NCI-H2196 treated with DMSO at 0.1 percent for 48 hours (cell line): ENCODE measurements around the gene AP5B1.
"Not testable (repeated sequence)": the region's sequence is repeated elsewhere in the genome, so short reads cannot be mapped to it uniquely, and the experiment has no call there.

ENCODE experiments used
- DNase-seq: peaks from one replicate; lab custom pipeline; 2025; ENCODE audit not compliant: unreplicated experiment; lab: John Stamatoyannopoulos, UW

Gene AP5B1

GRCh38 chr11:65767806-65768205 is 13.0 kb downstream of the AP5B1 start:
- not testable (repeated sequence) for DNase-seq

DNA sequence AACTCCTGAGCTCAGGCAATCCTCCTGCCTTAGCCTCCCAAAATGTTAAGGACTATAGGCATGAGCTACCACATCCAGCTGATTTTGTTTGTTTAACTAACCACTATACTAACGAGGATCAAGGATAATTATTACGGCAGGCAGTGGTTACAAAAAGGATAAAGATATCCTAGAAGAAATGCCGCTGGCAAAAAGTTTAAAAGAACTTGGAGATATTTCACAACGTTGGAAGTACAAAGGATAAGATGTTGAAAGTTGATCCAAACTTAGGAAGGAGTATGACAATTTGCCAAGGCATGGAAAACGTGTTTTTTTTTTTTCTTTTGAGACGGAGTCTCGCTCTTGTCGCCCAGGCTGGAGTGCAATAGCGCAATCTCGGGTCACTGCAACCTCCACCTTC is 13.4 kb downstream of the AP5B1 start:
- DNase-seq, result no peak

DNA sequence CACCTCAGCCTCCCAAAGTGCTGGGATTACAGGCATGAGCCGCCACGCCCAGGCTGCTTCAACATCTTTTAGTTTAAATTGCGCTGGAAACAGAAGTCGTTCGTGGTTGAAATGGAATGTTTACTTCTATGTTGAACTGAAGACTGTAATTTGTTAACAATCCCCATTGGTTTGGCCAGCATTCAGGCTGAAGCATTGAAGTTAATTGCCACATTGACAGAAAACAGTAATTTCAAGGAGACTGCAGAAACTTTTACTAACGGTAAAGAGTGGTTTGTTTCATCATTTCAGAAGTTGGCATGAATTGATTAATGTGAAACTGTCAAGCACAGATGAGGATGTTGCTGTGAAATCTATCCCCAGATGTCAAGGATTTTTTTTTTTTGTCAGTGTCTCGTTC is 14.2 kb downstream of the AP5B1 start:
- DNase-seq, result no peak

DNA sequence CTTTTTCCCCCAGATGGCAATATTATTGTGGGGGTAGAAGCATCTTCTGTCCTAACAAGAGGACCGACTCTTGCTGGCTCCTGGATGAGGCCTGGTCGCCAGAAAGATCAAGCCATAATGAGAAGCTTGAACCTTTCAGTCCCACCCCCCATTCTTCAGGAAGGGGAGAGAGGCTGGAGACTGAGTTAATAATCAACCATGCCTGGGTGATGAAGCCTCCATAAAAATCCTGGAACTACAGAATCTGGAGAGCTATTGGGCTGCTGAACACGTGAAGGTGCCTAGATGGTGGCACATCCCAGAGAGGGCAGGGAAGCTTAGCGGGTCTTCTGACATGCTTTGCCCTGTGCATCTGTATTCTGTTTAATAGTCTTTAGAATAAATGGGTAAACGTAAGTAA is 16.3 kb downstream of the AP5B1 start:
- no peak for DNase-seq

GRCh38 chr11:65762816-65763215 is 18.0 kb downstream of the AP5B1 start:
- not testable (repeated sequence) for DNase-seq

- DNase-seq, result not testable (repeated sequence)
These were observed 18.6 kb downstream of the AP5B1 start for GRCh38 chr11:65762169-65762568.

- DNase-seq, result no peak
These were observed 35.7 kb downstream of the AP5B1 start for GRCh38 chr11:65745049-65745448.

GRCh38 chr11:65744699-65745042 is 36.1 kb downstream of the AP5B1 start:
- no peak for DNase-seq

- no peak for DNase-seq
These were observed 36.6 kb downstream of the AP5B1 start for GRCh38 chr11:65744026-65744698.

GRCh38 chr11:65743681-65744025 is 37.1 kb downstream of the AP5B1 start:
- DNase-seq, result no peak

- no peak for DNase-seq
These were observed 38.4 kb downstream of the AP5B1 start for GRCh38 chr11:65742353-65742752.

DNA sequence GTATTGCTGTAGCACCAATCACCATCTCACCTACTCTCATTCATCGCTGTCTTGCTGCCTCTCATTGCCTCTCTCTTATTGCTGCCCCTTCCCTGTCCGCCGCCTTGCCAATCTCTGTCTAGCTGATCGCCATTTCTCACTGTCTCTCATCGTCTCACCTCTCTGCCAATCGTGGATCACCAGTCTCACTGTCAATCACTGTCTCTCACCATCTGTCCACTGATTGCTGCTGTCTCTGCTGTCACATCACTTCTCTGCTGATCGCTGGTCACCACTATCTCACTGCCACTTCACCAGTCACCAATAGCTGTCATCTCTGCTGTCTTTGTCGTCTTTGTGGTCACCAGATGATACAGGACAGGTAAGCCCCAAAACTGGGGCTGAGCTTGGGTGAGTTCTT is 39.6 kb downstream of the AP5B1 start:
- DNase-seq, result no peak

DNA sequence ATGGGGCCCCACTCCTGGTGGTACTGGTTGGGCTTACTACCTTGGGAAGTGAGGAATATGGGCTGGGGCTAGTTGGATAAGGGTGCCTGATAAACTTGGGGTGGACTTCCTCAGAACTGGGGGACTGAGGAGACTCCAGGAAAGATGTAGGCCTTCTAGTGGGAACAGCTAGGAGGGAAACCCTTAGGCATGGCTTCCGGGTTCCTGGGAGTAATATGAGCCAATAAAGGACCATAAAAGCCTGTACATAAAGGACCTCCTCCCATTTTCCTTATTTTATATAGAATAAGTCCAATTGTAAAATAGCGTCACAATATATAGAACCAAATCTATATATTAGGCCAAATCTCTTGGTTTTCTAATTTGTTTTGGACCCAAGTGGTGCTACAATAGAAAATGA is 41.8 kb downstream of the AP5B1 start:
- DNase-seq, result no peak

DNA sequence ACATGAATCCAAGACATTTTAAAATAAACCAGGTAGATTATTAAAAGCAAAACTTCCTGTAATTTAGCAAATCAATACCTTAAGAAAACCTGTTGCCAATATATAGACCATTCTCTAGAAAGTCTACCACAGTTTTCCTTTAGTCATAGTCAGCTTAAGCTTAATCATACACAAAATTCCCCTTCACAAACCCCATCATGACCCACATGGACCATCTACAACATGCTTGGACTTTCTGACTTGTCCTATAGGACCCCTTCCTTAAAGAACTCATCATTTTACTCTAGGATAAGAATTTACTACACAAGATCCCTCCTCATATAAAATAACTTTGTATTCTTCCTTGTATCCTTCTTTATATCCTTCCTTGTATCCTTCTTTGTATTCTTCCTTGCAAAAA is 44.0 kb downstream of the AP5B1 start:
- DNase-seq, result no peak

DNA sequence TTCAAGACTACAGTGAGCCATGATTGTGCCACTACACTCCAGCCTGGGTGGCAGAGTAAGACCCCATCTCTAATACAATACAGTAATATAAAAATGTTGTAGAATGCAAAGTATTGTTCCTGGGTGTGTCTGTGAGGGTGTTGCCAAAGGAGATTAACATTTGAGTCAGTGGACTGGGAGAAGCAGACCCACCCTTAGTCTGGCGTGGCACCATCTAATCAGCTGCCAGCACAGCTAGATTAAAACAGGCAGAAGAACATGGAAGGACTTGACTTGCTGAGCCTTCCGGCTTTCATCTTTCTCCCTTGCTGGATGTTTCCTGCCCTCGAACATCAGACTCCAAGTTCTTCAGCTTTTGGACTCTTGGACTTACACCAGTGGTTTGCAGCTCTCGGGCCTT is 45.7 kb downstream of the AP5B1 start:
- DNase-seq, result not testable (repeated sequence)

- DNase-seq, result no peak
These were observed 50.3 kb downstream of the AP5B1 start for GRCh38 chr11:65730461-65730860.

DNA sequence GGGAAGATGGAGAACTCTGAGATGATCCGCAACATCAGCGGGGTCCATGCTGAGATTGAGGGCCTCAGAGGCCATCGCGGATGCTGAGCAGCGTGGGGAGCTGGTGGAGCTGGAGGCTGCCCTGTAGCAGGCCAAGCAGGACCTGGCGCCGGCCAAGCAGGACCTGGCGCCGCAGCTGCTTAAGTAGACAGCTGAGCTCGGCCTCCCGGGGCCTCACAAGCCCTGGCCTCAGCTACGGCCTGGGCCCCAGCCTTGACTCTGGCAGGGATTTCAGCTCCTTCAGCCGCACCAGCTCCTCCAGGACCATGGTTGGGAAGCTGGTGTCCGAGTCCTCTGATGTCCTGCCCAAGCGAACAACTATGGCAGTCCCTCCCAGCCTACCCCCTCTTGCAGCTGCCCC is 52.9 kb downstream of the AP5B1 start:
- DNase-seq, result no peak

DNA sequence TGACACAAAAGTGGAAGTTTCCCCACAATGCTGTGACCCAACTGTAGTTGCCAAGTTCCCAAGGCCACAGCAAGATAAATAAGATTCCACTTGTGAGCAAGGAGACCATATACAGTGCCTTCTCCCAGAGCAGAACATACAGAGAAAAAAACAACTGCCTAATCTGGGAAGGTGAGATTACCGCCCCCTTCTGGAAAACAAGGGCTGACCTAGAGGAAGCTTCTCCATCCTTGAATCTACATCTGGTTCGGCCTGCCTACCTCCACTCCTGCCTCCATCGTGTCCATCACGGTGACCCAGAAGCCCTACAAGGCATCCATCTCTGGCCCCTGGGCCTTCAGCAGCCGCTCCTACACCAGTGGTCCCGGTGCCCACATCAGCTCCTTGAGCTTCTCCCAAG is 54.1 kb downstream of the AP5B1 start:
- DNase-seq, result no peak
